Uterus (tissue), 4 donors: Measurements from ENCODE around the gene BCORL1. TPM values are rescaled to one million over a fixed set of nuclear protein-coding genes. Genes with fewer than 3 reads are reported as not detected.
A peak's percentile ranks its signal among the peaks of the same experiment; 100 is the strongest.

Source experiments
- DNase-seq, 2 donors: peaks; one replicate each; pipeline ENCODE4 v3.0.0-alpha.2; 2019 to 2020
- H3K27ac ChIP-seq, 2 donors: fragments of 200-600 bp; sonication (generic); 1 replicate in 1 of 2; 2 replicates in 1 of 2; pipeline ENCODE4 v1.5.1; 2016 to 2018
- H3K27me3 ChIP-seq, 2 donors: fragments of 200-600 bp; sonication (generic); one replicate each; pipeline ENCODE4 v1.5.1; 2018 to 2019; ENCODE audit warnings: control low read depth in 1 of 2
- H3K36me3 ChIP-seq, 2 donors: fragments of 200-600 bp; sonication (generic); one replicate each; pipeline ENCODE4 v1.5.1; 2019; ENCODE audit warnings: control low read depth in 1 of 2
- H3K4me1 ChIP-seq, 2 donors: fragments of 200-600 bp; sonication (generic); one replicate each; pipeline ENCODE4 v1.5.1; 2018 to 2019; ENCODE audit warnings: control low read depth in 1 of 2
- H3K4me3 ChIP-seq, 2 donors: fragments of 200-600 bp; sonication (generic); 1 replicate in 1 of 2; 2 replicates in 1 of 2; pipeline ENCODE4 v1.5.1; 2018 to 2019; ENCODE audit warnings: mild to moderate bottlenecking in 1 of 2
- H3K9me3 ChIP-seq, 2 donors: fragments of 200-600 bp; sonication (generic); one replicate each; pipeline ENCODE4 v1.5.1; 2019; ENCODE audit warnings: control low read depth in 1 of 2
- CTCF ChIP-seq, 4 experiments: fragments of 200-600 bp in 2 of 4; fragments of 450-650 bp in 2 of 4; sonication (generic) in 2 of 4; IDR thresholded peaks; one replicate each; pipeline ENCODE4 v1.5.1; 2016 to 2019; ENCODE audit warnings: antibody characterized with exemption in 4 of 4, mild to moderate bottlenecking in 2 of 4, moderate library complexity in 1 of 4
- POLR2A ChIP-seq, 2 donors: fragments of 450-650 bp; IDR thresholded peaks; one replicate each; pipeline ENCODE4 v1.6.1; 2016; ENCODE audit warnings: antibody characterized with exemption in 2 of 2, mild to moderate bottlenecking in 1 of 2, moderate library complexity in 1 of 2
- intact Hi-C: fragments of 100-400 bp; cut with DNase I; formaldehyde crosslinking; loops from one replicate; pipeline ENCODE4 v1.15.1; 2023; ENCODE audit warnings: low total_unique reads
- total RNA-seq, 4 donors: library from RNA; depleted of rRNA in 3 of 4; stranded (reverse); fragments of >200 nt in 3 of 4; gene quantifications; one replicate each; pipeline versions ENCODE4 v1.1.0 to v1.2.4, GENCODE V29; 2014 to 2023
- donor health status: DM: yes; HTN: yes; CAD: no.

Gene BCORL1
- total RNA-seq, 4 donors from 2014 or later = 0.26 to 50.8 (median 4.3) TPM

GRCh38 chrX:130093271-130093670 lies 110.8 kb downstream of the BCORL1 start:
- intact Hi-C loops = no loop called here
- TF ChIP-seq POLR2A (IDR thresholded peaks at IDR 0.05) (no peak), CTCF (IDR thresholded peaks at IDR 0.05) (no peak)
- no peaks in the 10 kb centered on the region for H3K4me1 ChIP-seq
- H3K27me3 ChIP-seq = no peaks in the 10 kb centered on the region
- H3K27ac ChIP-seq = no peak overlapping the region
- H3K36me3 ChIP-seq = no peaks in the 10 kb centered on the region
- H3K9me3 ChIP-seq = no peaks in the 10 kb centered on the region
- H3K4me3 ChIP-seq = no peak overlapping the region
- no peak for DNase-seq

- H3K36me3 ChIP-seq = no peaks in the 10 kb centered on the region
These were observed 112.3 kb downstream of the BCORL1 start for GRCh38 chrX:130094696-130095095.

GRCh38 chrX:130095249-130096030 lies 113.0 kb downstream of the BCORL1 start:
- Histone ChIP-seq H3K27ac (no peak overlapping the region), H3K9me3 (no peaks in the 10 kb centered on the region), H3K4me1 (no peaks in the 10 kb centered on the region), H3K27me3 (no peaks in the 10 kb centered on the region), H3K4me3 (no peak overlapping the region), H3K36me3 (no peaks in the 10 kb centered on the region)
- DNase-seq = no peak
- no peak for TF ChIP-seq CTCF (IDR thresholded peaks at IDR 0.05)
- TF ChIP-seq POLR2A (IDR thresholded peaks at IDR 0.05) = no peak
- intact Hi-C loops = no loop called here

More at GRCh38 chrX:130094696-130095095, 112.3 kb downstream of the BCORL1 start:
- H3K9me3 ChIP-seq = no peaks in the 10 kb centered on the region
- no peaks in the 10 kb centered on the region for H3K4me1 ChIP-seq
- H3K27me3 ChIP-seq = no peaks in the 10 kb centered on the region
- intact Hi-C loops = no loop called here
- H3K27ac ChIP-seq = no peak overlapping the region
- TF ChIP-seq CTCF (IDR thresholded peaks at IDR 0.05) = no peak
- no peak for TF ChIP-seq POLR2A (IDR thresholded peaks at IDR 0.05)
- no peak for DNase-seq
- no peak overlapping the region for H3K4me3 ChIP-seq

- DNase-seq = no peak
- TF ChIP-seq CTCF (IDR thresholded peaks at IDR 0.05) = no peak
- TF ChIP-seq POLR2A (IDR thresholded peaks at IDR 0.05) = no peak
- intact Hi-C loops = no loop called here
- no peak overlapping the region for H3K4me3 ChIP-seq
- H3K4me1 ChIP-seq = no peaks in the 10 kb centered on the region
- H3K36me3 ChIP-seq = no peaks in the 10 kb centered on the region
- H3K9me3 ChIP-seq = no peaks in the 10 kb centered on the region
- peak overlapping the region; percentile 34 to 36 for H3K27ac ChIP-seq
- no peaks in the 10 kb centered on the region for H3K27me3 ChIP-seq
These were observed 115.2 kb downstream of the BCORL1 start for GRCh38 chrX:130097507-130098209.

- intact Hi-C loops = no loop called here
- Histone ChIP-seq H3K27ac (peak overlapping the region; percentile 34 to 36), H3K27me3 (no peaks in the 10 kb centered on the region), H3K9me3 (no peaks in the 10 kb centered on the region), H3K4me3 (no peak overlapping the region), H3K36me3 (no peaks in the 10 kb centered on the region), H3K4me1 (no peaks in the 10 kb centered on the region)
- TF ChIP-seq CTCF (IDR thresholded peaks at IDR 0.05) (no peak), POLR2A (IDR thresholded peaks at IDR 0.05) (no peak)
- DNase-seq = no peak
These were observed 115.7 kb downstream of the BCORL1 start for GRCh38 chrX:130098210-130098552.
